Hepatocyte (in vitro differentiated cells): ENCODE measurements around the gene ZNF350. TPM values are rescaled to one million over a fixed set of nuclear protein-coding genes. Genes with fewer than 3 reads are reported as not detected.
"Not testable (repeated sequence)": the region's sequence is repeated elsewhere in the genome, so short reads cannot be mapped to it uniquely, and the experiment has no call there.

Source experiments
- DNase-seq: peaks from one replicate; pipeline ENCODE4 v3.0.0-alpha.2; 2016; ENCODE audit warnings: low spot score
- H2AFZ ChIP-seq: fragments of 200-600 bp; sonication (generic); 2 replicates; pipeline ENCODE4 v1.6.0; 2016; ENCODE audit warnings: antibody characterized with exemption, mild to moderate bottlenecking
- H3K27ac ChIP-seq: fragments of 200-600 bp; sonication (generic); 2 replicates; pipeline ENCODE4 v1.5.1; 2016; ENCODE audit warnings: mild to moderate bottlenecking
- H3K27me3 ChIP-seq: fragments of 200-600 bp; sonication (generic); 2 replicates; pipeline ENCODE4 v1.6.1; 2016
- H3K36me3 ChIP-seq: fragments of 200-600 bp; sonication (generic); replicated peaks from 2 replicates; pipeline ENCODE4 v1.5.1; 2016; ENCODE audit warnings: low read depth; ENCODE audit not compliant: insufficient read depth
- H3K4me1 ChIP-seq: fragments of 200-600 bp; sonication (generic); 2 replicates; pipeline ENCODE4 v1.5.1; 2016; ENCODE audit warnings: mild to moderate bottlenecking, moderate library complexity; ENCODE audit not compliant: insufficient read depth
- H3K4me2 ChIP-seq: fragments of 200-600 bp; sonication (generic); 2 replicates; pipeline ENCODE4 v1.6.0; 2016
- H3K4me3 ChIP-seq: fragments of 200-600 bp; sonication (generic); 2 replicates; pipeline ENCODE4 v1.5.1; 2016; ENCODE audit warnings: mild to moderate bottlenecking
- H3K79me2 ChIP-seq: fragments of 200-600 bp; sonication (generic); 2 replicates; pipeline ENCODE4 v1.6.0; 2017; ENCODE audit warnings: mild to moderate bottlenecking
- H3K9me2 ChIP-seq: fragments of 200-600 bp; sonication (generic); replicated peaks from 2 replicates; pipeline ENCODE4 v1.6.0; 2017; ENCODE audit warnings: mild to moderate bottlenecking; ENCODE audit not compliant: insufficient read depth
- H3K9me3 ChIP-seq: fragments of 200-600 bp; sonication (generic); 2 replicates; pipeline ENCODE4 v1.5.1; 2016; ENCODE audit warnings: low read depth, mild to moderate bottlenecking
- H4K20me1 ChIP-seq: fragments of 200-600 bp; sonication (generic); 2 replicates; pipeline ENCODE4 v1.6.0; 2016; ENCODE audit warnings: mild to moderate bottlenecking; ENCODE audit not compliant: insufficient read depth, poor library complexity, severe bottlenecking
- EZH2 ChIP-seq: fragments of 200-600 bp; sonication (generic); IDR thresholded peaks from 2 replicates; pipeline ENCODE4 v1.6.1; 2016; ENCODE audit warnings: antibody characterized with exemption, mild to moderate bottlenecking, borderline replicate concordance
- EZH2phosphoT487 ChIP-seq: fragments of 200-600 bp; sonication (generic); IDR thresholded peaks from one replicate; pipeline ENCODE4 v1.6.1; 2018; ENCODE audit warnings: antibody characterized with exemption, mild to moderate bottlenecking, low read depth, moderate library complexity; ENCODE audit not compliant: unreplicated experiment, severe bottlenecking
- WGBS: methylation state at CpG from one replicate; pipeline ENCODE4 v1.1.6; 2016; ENCODE audit warnings: low lambda C conversion rate; ENCODE audit errors: missing lambda C conversion rate; 5-methylcytosine and 5-hydroxymethylcytosine counted together
- polyA plus RNA-seq: library from polyadenylated mRNA; unstranded; fragments of >200 nt; fragmentation: Nextera tagmentation; extraction: Ambion mirVana; gene quantifications from 2 replicates; pipeline ENCODE4 v1.2.1, GENCODE V29; 2016
- total RNA-seq: library from RNA; depleted of rRNA; stranded (reverse); fragments of >200 nt; gene quantifications from 2 replicates; pipeline ENCODE4 v1.2.3, GENCODE V29; 2014
- TF ChIP-seq, protein P1 (sequence below): fragments of 200-600 bp; sonication (generic); IDR thresholded peaks from 2 replicates; pipeline ENCODE4 v1.5.1; 2016; ENCODE audit warnings: antibody characterized with exemption, mild to moderate bottlenecking; ENCODE audit not compliant: poor library complexity

The ZNF350 gene
- total and polyA plus RNA-seq, 2 experiments from 2014 or later, result 4.3 to 5.0 TPM

DNA sequence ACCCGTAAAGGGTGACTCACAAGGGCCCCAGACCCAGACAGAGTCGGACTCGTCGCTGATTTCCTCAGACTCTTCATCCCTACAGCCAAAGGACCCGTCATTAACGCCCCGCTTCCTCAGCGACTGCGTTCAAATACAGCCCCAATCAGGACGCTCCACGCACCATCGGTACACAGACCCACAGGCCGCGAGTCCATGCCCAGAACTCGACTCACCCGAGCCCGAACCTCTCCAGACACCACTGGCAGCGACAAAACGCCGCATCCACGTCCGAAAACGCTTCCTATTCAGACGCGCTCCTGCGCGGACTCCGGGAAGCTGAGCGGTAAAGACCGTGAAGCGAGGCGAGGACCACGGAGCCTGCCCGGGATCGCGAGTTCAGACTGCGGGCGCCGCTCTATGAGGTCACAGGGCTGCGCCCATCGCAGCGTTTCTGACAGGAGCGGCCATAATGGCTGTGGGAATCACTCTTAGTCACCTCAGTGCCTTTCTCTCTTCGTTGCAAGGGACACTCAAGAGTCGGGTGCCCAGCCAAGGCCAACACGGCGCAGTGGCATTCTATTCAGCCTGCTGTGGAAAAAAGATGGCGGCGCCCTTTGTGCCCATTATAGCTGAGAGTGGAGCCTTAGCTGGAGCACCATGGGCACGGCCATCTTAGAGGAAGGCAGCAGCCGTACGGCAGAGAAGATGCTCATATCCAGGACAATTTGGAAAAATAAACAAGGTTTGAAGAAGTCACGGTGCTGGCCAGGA is 41.6 kb upstream of the ZNF350 start, which contains the start of gene ZNF614:
Gene ZNF614, minus strand, starts transcription at position 353 of the 753 bp plus-strand sequence. CDS start 2,634 bp downstream, outside the sequence.
- Histone ChIP-seq H3K79me2 (peaks cover 43% of the 10 kb centered on the region), H3K9me3 (peaks cover 33% of the 10 kb centered on the region), H3K4me3 (peak within 1 kb of the TSS; percentile 85), H3K4me2 (peak within 1 kb of the TSS; percentile 76), H3K4me1 (peaks cover 10% of the 10 kb centered on the region), H3K27ac (peak within 1 kb of the TSS; percentile 98), H3K27me3 (no peaks in the 10 kb centered on the region), H3K9me2 (no peaks in the 10 kb centered on the region), H4K20me1 (no peaks in the 10 kb centered on the region), H2AFZ (peak within 1 kb of the TSS; percentile 84), H3K36me3 (peaks cover 4% of the 10 kb centered on the region)
- TF ChIP-seq EZH2, result no peak
- no peak for TF ChIP-seq EZH2phosphoT487
- TF ChIP-seq, protein P1, sequence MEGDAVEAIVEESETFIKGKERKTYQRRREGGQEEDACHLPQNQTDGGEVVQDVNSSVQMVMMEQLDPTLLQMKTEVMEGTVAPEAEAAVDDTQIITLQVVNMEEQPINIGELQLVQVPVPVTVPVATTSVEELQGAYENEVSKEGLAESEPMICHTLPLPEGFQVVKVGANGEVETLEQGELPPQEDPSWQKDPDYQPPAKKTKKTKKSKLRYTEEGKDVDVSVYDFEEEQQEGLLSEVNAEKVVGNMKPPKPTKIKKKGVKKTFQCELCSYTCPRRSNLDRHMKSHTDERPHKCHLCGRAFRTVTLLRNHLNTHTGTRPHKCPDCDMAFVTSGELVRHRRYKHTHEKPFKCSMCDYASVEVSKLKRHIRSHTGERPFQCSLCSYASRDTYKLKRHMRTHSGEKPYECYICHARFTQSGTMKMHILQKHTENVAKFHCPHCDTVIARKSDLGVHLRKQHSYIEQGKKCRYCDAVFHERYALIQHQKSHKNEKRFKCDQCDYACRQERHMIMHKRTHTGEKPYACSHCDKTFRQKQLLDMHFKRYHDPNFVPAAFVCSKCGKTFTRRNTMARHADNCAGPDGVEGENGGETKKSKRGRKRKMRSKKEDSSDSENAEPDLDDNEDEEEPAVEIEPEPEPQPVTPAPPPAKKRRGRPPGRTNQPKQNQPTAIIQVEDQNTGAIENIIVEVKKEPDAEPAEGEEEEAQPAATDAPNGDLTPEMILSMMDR, result no peak
- WGBS, result 2% methylated on average over 52 of the region's 53 CpGs
- DNase-seq, result peak; percentile 93

DNA sequence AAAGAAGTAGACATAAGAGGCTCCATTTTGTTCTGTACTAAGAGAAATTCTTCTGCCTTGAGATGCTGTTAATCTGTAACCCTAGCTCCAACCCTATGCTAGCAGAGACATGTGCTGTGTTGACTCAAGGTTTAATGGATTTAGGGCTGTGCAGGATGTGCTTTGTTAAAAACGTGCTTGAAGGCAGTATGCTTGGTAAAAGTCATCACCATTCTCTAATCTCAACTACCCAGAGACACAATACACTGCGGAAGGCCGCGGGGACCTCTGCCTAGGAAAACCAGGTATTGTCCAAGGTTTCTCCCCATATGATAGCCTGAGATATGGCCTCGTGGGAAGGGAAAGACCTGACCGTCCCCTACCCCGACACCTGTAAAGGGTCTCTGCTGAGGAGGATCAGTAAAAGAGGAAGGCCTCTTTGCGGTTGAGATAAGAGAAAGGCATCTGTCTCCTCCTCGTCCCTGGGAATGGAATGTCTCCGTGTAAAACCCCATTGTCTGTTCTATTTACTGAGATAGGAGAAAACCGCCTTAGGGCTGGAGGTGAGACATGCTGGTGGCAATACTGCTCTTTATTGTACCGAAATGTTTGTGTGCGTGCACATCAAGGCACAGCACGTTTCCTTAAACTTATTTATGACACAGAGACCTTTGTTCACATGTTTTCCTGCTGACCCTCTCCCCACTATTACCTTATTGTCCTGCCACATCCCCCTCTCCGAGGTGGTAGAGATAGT is 39.8 kb upstream of the ZNF350 start:
- peak overlapping the region; percentile 98 for H3K27ac ChIP-seq
- H3K4me1 ChIP-seq, H3K9me2 ChIP-seq, H3K36me3 ChIP-seq, DNase-seq, H3K27me3 ChIP-seq, H3K4me3 ChIP-seq, H4K20me1 ChIP-seq, H2AFZ ChIP-seq: not testable (repeated sequence)
- H3K9me3 ChIP-seq, result peaks cover 31% of the 10 kb centered on the region
- peak overlapping the region; percentile 76 for H3K4me2 ChIP-seq
- peaks cover 45% of the 10 kb centered on the region for H3K79me2 ChIP-seq
- 58% methylated on average over 15 of the region's 15 CpGs for WGBS

DNA sequence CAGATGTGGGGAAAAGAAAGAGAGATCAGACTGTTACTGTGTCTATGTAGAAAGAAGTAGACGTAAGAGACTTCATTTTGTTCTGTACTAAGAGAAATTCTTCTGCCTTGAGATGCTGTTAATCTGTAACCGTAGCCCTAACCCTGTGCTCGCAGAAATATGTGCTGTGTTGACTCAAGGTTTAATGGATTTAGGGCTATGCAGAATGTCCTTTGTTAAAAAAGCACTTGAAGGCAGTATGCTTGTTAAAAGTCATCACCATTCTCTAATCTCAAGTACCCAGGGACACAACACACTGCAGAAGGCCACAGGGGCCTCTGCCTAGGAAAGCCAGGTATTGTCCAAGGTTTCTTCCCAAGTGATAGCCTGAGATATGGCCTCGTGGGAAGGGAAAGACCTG is 37.8 kb upstream of the ZNF350 start:
- not testable (repeated sequence) for H2AFZ ChIP-seq, H3K4me2 ChIP-seq, H3K27me3 ChIP-seq, H4K20me1 ChIP-seq, H3K4me3 ChIP-seq, H3K27ac ChIP-seq, H3K4me1 ChIP-seq, DNase-seq, H3K36me3 ChIP-seq, H3K9me2 ChIP-seq
- WGBS, result 78% methylated on average over 4 of the region's 4 CpGs
- H3K9me3 ChIP-seq, result peaks cover 43% of the 10 kb centered on the region
- H3K79me2 ChIP-seq, result peaks cover 40% of the 10 kb centered on the region

DNA sequence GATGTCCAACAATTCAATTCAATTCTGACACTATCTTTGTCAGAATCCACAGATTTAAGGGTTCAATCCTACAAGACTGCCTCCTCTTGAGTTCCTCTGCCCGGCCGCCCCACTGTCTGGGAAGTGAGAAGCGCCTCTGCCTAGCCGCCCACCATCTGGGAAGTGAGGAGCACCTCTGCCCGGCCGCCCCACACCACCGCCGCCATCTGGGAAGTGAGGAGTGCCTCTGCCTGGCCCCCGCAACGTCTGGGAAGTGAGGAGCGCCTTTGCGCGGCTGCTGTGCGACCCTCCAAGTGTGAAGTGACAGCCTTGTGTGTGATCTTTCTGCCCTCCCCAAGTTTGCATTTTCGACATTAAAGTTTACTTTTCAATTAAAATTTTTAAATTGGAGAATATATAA is 35.6 kb upstream of the ZNF350 start:
- Histone ChIP-seq H3K79me2 (peaks cover 33% of the 10 kb centered on the region), H3K27ac (no peak overlapping the region), H3K4me3 (no peak overlapping the region), H3K9me2 (no peaks in the 10 kb centered on the region), H3K27me3 (no peaks in the 10 kb centered on the region), H3K9me3 (peaks cover 63% of the 10 kb centered on the region), H2AFZ (no peak overlapping the region), H3K4me2 (no peak overlapping the region), H3K36me3 (peaks cover 9% of the 10 kb centered on the region), H3K4me1 (peaks cover 6% of the 10 kb centered on the region), H4K20me1 (no peaks in the 10 kb centered on the region)
- 98% methylated on average over 15 of the region's 15 CpGs for WGBS
- no peak for TF ChIP-seq EZH2phosphoT487
- TF ChIP-seq EZH2, result no peak
- TF ChIP-seq, protein P1, result no peak
- no peak for DNase-seq
